Measurements from ENCODE around the gene WDFY4.

Gene WDFY4

DNA sequence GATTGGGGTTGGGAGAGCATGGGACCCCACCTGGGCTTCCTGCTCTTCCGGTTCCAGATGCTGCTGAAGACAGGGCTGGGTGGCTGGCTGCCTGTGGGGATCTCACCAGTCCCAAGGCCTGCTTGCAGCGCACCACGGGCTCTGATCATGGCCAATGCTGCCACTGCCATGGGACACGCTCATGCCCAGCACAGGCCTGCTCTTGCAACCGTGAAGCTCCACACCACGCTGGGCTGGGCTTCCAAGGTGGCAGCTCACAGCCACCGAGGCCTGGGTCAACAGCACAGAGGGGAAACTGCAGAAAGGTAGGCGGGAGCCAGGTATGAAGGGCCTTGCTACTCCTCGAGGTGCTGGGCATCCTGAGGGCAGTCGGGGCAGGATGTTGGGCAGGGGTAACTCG is 327.1 kb downstream of the WDFY4 start:
- Histone ChIP-seq H3K4me3 (ENCODE audit: low read depth, low read length) (no peak overlapping the region), H3K9me3 (ENCODE audit: control insufficient read depth, insufficient read depth, low read depth, low read length) (no peaks in the 10 kb centered on the region), H3K36me3 (ENCODE audit: control insufficient read depth in 2 of 2, insufficient read depth in 1 of 2, low read length in 2 of 2) (no peaks in the 10 kb centered on the region), H3K4me1 (ENCODE audit: control insufficient read depth, insufficient read depth, low read length) (no peaks in the 10 kb centered on the region), H3K27ac (ENCODE audit: extremely low read depth, low read depth, low read length) (no peak overlapping the region)
- CTCF ChIA-PET, result interaction anchor here (0.6 kb wide), 1 partner anchor 67 kb away, joined by 3 read pairs; no protein-coding TSS in a partner anchor
- POLR2A ChIA-PET, result no interaction called here
- TF ChIP-seq ZBTB20 (tag by site-specific recombination; IDR thresholded peaks at IDR 0.05) (no peak), ZNF600 (tag by site-specific recombination; IDR thresholded peaks at IDR 0.05) (no peak), ZNF266 (tag by site-specific recombination; IDR thresholded peaks at IDR 0.05; ENCODE audit: low read depth) (no peak), ZNF274 (IDR thresholded peaks at IDR 0.05; ENCODE audit: low read length) (no peak), ZNF274 (tag by site-specific recombination; IDR thresholded peaks at IDR 0.05; ENCODE audit: borderline replicate concordance) (no peak), TCF7L2 (IDR thresholded peaks at IDR 0.05; ENCODE audit: borderline replicate concordance, low read depth, low read length) (no peak), ZNF324 (tag by site-specific recombination; IDR thresholded peaks at IDR 0.05) (no peak), ZFP69B (tag by site-specific recombination; IDR thresholded peaks at IDR 0.05) (no peak), MYNN (tag by site-specific recombination; IDR thresholded peaks at IDR 0.05; ENCODE audit: borderline replicate concordance) (no peak), ZNF114 (tag by site-specific recombination; IDR thresholded peaks at IDR 0.05) (no peak), ZNF157 (tag by site-specific recombination; IDR thresholded peaks at IDR 0.05) (no peak), ZNF596 (tag by site-specific recombination; IDR thresholded peaks at IDR 0.05) (no peak), SETDB1 (IDR thresholded peaks at IDR 0.05; ENCODE audit: insufficient read length, low read length) (no peak), ZNF623 (tag by site-specific recombination; IDR thresholded peaks at IDR 0.05) (no peak), SP3 (tag by site-specific recombination; IDR thresholded peaks at IDR 0.05) (no peak)
- TF ChIP-seq, protein P1, sequence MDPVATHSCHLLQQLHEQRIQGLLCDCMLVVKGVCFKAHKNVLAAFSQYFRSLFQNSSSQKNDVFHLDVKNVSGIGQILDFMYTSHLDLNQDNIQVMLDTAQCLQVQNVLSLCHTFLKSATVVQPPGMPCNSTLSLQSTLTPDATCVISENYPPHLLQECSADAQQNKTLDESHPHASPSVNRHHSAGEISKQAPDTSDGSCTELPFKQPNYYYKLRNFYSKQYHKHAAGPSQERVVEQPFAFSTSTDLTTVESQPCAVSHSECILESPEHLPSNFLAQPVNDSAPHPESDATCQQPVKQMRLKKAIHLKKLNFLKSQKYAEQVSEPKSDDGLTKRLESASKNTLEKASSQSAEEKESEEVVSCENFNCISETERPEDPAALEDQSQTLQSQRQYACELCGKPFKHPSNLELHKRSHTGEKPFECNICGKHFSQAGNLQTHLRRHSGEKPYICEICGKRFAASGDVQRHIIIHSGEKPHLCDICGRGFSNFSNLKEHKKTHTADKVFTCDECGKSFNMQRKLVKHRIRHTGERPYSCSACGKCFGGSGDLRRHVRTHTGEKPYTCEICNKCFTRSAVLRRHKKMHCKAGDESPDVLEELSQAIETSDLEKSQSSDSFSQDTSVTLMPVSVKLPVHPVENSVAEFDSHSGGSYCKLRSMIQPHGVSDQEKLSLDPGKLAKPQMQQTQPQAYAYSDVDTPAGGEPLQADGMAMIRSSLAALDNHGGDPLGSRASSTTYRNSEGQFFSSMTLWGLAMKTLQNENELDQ (tag by site-specific recombination; IDR thresholded peaks at IDR 0.05; ENCODE audit: low read depth), result no peak
- TF ChIP-seq, protein P2, sequence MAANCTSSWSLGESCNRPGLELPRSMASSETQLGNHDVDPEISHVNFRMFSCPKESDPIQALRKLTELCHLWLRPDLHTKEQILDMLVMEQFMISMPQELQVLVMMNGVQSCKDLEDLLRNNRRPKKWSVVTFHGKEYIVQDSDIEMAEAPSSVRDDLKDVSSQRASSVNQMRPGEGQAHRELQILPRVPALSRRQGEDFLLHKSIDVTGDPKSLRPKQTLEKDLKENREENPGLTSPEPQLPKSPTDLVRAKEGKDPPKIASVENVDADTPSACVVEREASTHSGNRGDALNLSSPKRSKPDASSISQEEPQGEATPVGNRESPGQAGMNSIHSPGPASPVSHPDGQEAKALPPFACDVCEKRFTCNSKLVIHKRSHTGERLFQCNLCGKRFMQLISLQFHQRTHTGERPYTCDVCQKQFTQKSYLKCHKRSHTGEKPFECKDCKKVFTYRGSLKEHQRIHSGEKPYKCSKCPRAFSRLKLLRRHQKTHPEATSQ (tag by site-specific recombination; IDR thresholded peaks at IDR 0.05), result no peak
- TF ChIP-seq, protein P3, sequence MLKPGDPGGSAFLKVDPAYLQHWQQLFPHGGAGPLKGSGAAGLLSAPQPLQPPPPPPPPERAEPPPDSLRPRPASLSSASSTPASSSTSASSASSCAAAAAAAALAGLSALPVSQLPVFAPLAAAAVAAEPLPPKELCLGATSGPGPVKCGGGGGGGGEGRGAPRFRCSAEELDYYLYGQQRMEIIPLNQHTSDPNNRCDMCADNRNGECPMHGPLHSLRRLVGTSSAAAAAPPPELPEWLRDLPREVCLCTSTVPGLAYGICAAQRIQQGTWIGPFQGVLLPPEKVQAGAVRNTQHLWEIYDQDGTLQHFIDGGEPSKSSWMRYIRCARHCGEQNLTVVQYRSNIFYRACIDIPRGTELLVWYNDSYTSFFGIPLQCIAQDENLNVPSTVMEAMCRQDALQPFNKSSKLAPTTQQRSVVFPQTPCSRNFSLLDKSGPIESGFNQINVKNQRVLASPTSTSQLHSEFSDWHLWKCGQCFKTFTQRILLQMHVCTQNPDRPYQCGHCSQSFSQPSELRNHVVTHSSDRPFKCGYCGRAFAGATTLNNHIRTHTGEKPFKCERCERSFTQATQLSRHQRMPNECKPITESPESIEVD (tag by site-specific recombination; IDR thresholded peaks at IDR 0.05), result no peak

DNA sequence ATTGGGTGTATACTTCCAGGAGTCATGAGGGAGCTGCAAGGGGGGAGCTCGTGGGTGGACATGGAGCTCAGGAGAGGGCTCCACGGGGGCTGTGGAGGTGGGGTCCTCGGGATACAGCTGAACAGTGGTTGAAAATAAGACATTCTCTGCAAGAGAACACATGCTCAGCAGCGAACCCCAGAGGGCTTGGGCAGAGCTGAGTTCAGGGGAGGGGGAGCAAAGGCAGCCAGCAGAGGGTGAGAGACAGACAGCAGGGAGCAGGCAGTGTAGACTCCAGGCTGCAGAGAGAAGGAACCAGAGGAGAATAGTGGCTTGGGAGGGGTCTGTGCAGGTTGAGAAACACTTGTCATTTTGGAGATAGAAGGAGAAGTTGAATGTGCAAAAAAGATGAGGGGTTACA is 327.9 kb downstream of the WDFY4 start:
- ChIA-PET CTCF (interaction anchor here (0.6 to 1.4 kb wide), 2 partner anchors 356 to 439 kb away, joined by 3 read pairs; no protein-coding TSS in a partner anchor), POLR2A (no interaction called here)
- Histone ChIP-seq H3K9me3 (ENCODE audit: control insufficient read depth, insufficient read depth, low read depth, low read length) (no peaks in the 10 kb centered on the region), H3K27ac (ENCODE audit: extremely low read depth, low read depth, low read length) (no peak overlapping the region), H3K36me3 (ENCODE audit: control insufficient read depth in 2 of 2, insufficient read depth in 1 of 2, low read length in 2 of 2) (no peaks in the 10 kb centered on the region), H3K4me1 (ENCODE audit: control insufficient read depth, insufficient read depth, low read length) (no peaks in the 10 kb centered on the region), H3K4me3 (ENCODE audit: low read depth, low read length) (no peak overlapping the region)
- TF ChIP-seq ZNF324 (tag by site-specific recombination; IDR thresholded peaks at IDR 0.05) (no peak), ZNF555 (tag by site-specific recombination; conservative IDR thresholded peaks at IDR 0.05) (no peak)
- TF ChIP-seq, protein P4, sequence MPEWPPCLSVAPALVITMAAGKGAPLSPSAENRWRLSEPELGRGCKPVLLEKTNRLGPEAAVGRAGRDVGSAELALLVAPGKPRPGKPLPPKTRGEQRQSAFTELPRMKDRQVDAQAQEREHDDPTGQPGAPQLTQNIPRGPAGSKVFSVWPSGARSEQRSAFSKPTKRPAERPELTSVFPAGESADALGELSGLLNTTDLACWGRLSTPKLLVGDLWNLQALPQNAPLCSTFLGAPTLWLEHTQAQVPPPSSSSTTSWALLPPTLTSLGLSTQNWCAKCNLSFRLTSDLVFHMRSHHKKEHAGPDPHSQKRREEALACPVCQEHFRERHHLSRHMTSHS (tag by site-specific recombination; IDR thresholded peaks at IDR 0.05), result no peak

Data from HEK293 (cell line).